Measurements from ENCODE around the gene DOK3.

Gene DOK3

GRCh38 chr5:177483042-177483441 lies 26.6 kb downstream of the DOK3 start:
- no peak for DNase-seq (ENCODE audit: low read depth)

DNA sequence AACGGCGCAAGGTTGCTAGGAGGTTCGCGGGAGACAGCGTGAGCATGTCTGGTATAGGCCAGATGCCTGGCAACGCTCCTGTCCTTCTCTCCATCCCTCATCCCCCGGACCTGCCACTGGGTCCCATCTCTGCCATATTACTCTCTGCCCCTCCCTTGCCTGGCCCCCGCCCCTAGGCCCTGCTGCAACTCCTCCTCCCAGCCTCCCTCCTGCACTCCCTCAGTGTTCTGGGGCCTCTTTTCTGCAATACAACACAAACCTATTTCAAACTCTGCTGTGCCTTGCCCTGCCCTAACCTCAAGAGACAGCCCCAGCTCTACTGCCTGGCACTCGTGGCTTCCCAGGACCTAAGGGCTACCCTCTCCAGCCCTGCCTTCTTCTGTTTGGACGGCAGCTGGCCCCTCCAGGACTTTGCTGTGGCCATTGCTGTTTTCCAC lies 27.2 kb downstream of the DOK3 start:
- no peak for DNase-seq (ENCODE audit: low read depth)

GRCh38 chr5:177479774-177480173 lies 29.9 kb downstream of the DOK3 start:
- peak; percentile 37 for DNase-seq (ENCODE audit: low read depth)

- DNase-seq (ENCODE audit: low read depth) = peak; percentile 45
Measured at GRCh38 chr5:177478711-177479646, 30.6 kb downstream of the DOK3 start.

- DNase-seq (ENCODE audit: low read depth) = no peak
Measured at GRCh38 chr5:177477701-177478477, 31.7 kb downstream of the DOK3 start.

DNA sequence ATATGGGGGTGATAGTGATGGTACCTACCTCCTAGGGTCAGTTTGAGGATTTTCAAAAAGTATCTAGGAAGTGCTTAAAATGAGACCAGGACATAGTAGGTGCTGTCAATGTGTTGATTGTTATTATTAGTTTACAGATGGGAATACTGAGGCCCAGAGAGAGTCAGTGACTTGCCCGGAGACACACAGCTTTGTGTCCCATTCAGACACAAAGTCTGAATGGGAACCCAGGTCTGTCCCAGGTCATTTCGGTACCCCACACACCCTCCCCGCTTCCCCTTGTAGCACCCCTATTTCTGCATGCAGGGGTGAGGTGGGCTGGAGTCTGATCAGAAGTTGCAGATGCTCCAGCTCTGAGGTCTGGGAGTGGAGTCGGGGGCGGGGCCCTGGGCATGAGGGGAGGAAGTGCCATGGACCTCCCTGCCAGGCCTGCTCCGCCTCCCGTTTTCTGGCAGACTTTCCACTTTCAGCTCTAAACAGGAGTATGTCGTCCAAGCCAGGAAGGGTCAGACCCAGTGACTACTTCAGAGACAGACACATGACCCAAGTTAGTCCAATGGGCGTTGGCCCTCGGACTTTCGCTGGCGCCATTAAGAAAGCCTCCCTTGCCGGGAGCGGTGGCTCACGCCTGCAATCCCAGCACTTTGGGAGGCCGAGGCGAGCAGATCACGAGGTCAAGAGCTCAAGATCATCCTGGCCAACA lies 32.9 kb downstream of the DOK3 start:
- DNase-seq (ENCODE audit: low read depth) = peak; percentile 58

GRCh38 chr5:177475563-177476427 lies 33.8 kb downstream of the DOK3 start:
- no peak for DNase-seq (ENCODE audit: low read depth)

GRCh38 chr5:177474846-177475562 lies 34.6 kb downstream of the DOK3 start:
- DNase-seq (ENCODE audit: low read depth) = no peak

DNA sequence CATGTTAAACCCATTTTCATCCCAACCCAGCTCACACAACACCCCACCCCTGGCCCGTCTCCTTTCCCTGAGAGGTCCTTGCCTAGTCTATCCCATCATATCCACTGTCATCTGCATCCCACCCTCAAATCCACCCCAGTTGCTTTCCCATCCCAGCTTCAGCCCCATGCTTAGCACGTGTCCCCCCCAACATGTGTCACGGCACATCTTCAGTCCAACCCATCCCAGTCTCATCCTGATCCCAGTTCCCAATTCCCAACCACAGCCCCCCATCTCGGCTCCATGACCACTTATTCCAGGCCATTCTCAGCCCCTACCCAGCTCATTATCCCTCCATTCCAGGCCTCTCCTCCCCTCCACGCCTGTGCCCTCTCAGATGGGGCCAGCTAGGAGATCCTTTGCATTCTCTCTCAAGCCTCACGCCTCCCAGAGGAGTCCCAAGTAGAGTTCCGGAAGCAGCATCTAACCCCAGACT lies 35.6 kb downstream of the DOK3 start:
- no peak for DNase-seq (ENCODE audit: low read depth)

DNA sequence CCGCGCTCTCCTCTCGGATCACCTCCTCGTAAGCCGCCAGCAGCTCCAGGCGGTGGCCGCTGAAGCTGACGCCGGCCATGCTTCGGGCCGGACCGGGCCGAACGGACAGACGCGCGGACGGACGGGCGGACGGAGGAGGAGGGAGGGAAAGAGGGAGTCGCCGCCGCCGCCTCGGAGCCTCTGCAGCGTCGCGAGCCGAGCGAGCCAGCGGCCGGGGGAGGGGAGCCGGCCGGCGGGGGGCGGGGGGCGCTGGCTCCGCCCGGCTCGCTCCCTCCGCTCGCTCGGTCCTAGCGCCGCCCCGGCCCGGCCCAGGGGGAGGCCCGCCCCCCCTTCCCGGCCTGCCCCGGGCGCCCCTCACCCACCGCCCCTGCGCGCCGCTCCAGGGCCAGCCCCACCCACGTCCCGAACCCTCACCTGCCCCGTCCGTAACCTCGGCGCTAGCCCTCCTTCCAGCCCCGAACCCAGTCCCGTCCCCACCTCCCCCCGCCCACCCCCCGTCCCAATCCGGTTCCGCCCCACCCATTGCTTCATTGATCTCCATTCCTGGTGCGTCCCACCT lies 36.1 kb downstream of the DOK3 start, which contains the start of gene DBN1:
TSS of gene DBN1 (minus strand) at position 192 of the 559 bp plus-strand sequence. CDS start at position 79, 113 bp downstream.
- peak; percentile 53 for DNase-seq (ENCODE audit: low read depth)

GRCh38 chr5:177472460-177473442 lies 36.9 kb downstream of the DOK3 start:
- no peak for DNase-seq (ENCODE audit: low read depth)

- DNase-seq (ENCODE audit: low read depth) = peak; percentile 42
Measured at GRCh38 chr5:177471610-177472356, 37.8 kb downstream of the DOK3 start.

GRCh38 chr5:177470759-177471536 lies 38.7 kb downstream of the DOK3 start:
- no peak for DNase-seq (ENCODE audit: low read depth)

DNA sequence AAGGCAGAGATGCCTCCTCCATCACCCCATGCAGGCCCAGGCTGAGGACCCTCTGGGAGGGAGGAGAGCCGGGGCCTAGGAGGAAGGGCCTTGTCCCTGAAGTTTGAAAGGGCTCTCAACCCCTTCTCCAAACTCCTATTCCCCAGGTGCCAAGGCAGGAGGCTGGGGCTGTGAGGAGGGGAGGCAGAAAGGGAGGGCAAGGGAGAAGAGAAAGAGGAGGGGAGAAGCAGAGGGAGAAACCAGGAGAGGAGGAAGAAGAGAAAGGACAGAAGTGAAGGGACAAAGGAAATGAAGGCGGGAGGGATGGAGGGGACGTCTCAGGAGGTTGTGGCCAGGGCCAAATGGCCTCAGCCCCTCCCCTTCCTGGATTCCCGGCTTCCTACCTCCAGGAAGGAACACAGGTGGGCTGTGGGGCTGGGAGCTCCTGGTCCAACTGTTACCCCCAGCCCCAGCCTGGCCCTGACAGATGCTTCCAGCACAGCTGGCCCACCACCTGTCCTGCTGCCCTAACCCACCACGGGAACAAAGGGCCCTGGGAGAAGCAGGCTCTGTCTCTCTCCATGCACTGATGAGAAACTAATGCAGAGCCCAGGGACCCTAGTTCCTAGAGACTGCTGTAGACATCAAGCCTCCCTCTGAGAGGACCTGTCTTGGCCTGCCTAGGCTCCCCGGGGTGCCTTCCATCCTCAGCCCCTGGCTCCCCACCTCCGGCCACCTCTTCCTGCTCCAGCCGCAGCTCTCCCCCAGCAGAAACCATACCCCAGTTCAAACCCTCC lies 39.7 kb downstream of the DOK3 start:
- no peak for DNase-seq (ENCODE audit: low read depth)

GRCh38 chr5:177468685-177469628 lies 40.7 kb downstream of the DOK3 start:
- no peak for DNase-seq (ENCODE audit: low read depth)
